ENCODE results near the gene FGGY. TPM values are rescaled to one million over a fixed set of nuclear protein-coding genes. Genes with fewer than 3 reads are reported as not detected.
A peak's percentile ranks its signal among the peaks of the same experiment; 100 is the strongest.

Gene FGGY
- total and polyA plus RNA-seq, 4 donors = 16.0 to 67.0 (median 43.4) TPM

GRCh38 chr1:59631561-59632255 is 334.8 kb downstream of the FGGY start:
- H3K9ac ChIP-seq (ENCODE audit: low read depth in 1 of 2, low read length in 2 of 2) = no peak overlapping the region
- H3K9me3 ChIP-seq (ENCODE audit: control insufficient read depth in 4 of 4, low read length in 3 of 4) = no peaks in the 10 kb centered on the region
- H3K27me3 ChIP-seq (ENCODE audit: control insufficient read depth in 4 of 4, insufficient read depth in 4 of 4, low read length in 3 of 4) = no peaks in the 10 kb centered on the region
- no peak for DNase-seq (ENCODE audit: low spot score)
- TF ChIP-seq FOXA2 (IDR thresholded peaks at IDR 0.05) = peak; percentile 80
- no peak for TF ChIP-seq CTCF (IDR thresholded peaks at IDR 0.05; ENCODE audit: low read depth, low read length, missing input control)
- TF ChIP-seq FOXA1 (IDR thresholded peaks at IDR 0.05) = peak; percentile 19
- no peak for TF ChIP-seq EGR1 (IDR thresholded peaks at IDR 0.05; ENCODE audit: low read depth in 2 of 2)
- no peak for TF ChIP-seq YY1 (IDR thresholded peaks at IDR 0.05)
- TF ChIP-seq GABPA (IDR thresholded peaks at IDR 0.05 in 1 of 2, conservative IDR thresholded peaks at IDR 0.05 in 1 of 2) = no peak
- peak in 1 of 2 donors; percentile 27 for TF ChIP-seq HNF4A (conservative IDR thresholded peaks at IDR 0.05)
- TF ChIP-seq JUND (IDR thresholded peaks at IDR 0.05) = no peak
- no peak for TF ChIP-seq HNF4G (IDR thresholded peaks at IDR 0.05)
- H3K4me3 ChIP-seq (ENCODE audit: low read depth in 1 of 3, low read length in 3 of 3) = no peak overlapping the region
- 41% methylated on average over 1 of the region's 1 CpG for WGBS
- H3K36me3 ChIP-seq (ENCODE audit: control insufficient read depth in 4 of 4, insufficient read depth in 3 of 4, low read depth in 1 of 4, low read length in 3 of 4) = peaks cover 0 to 5% (median 0%) of the 10 kb centered on the region in 4 donors
- peaks cover 0 to 8% (median 4%) of the 10 kb centered on the region in 4 donors for H3K4me1 ChIP-seq (ENCODE audit: control insufficient read depth in 4 of 4, insufficient read depth in 4 of 4, low read length in 3 of 4)
- no peak overlapping the region for H3K27ac ChIP-seq (ENCODE audit: low read depth in 1 of 2, low read length in 2 of 2)

- H3K4me1 ChIP-seq (ENCODE audit: control insufficient read depth in 4 of 4, insufficient read depth in 4 of 4, low read length in 3 of 4) = peaks cover 0 to 8% (median 4%) of the 10 kb centered on the region in 4 donors
- WGBS = 92% methylated on average over 2 of the region's 2 CpGs
Observed at GRCh38 chr1:59635097-59635496, 338.2 kb downstream of the FGGY start.

More at GRCh38 chr1:59635097-59635496, 338.2 kb downstream of the FGGY start:
- Histone ChIP-seq H3K4me3 (ENCODE audit: low read depth in 1 of 3, low read length in 3 of 3) (no peak overlapping the region), H3K36me3 (ENCODE audit: control insufficient read depth in 4 of 4, insufficient read depth in 3 of 4, low read depth in 1 of 4, low read length in 3 of 4) (peaks cover 0 to 22% (median 0%) of the 10 kb centered on the region in 4 donors), H3K9me3 (ENCODE audit: control insufficient read depth in 4 of 4, low read length in 3 of 4) (no peaks in the 10 kb centered on the region), H3K27me3 (ENCODE audit: control insufficient read depth in 4 of 4, insufficient read depth in 4 of 4, low read length in 3 of 4) (no peaks in the 10 kb centered on the region), H3K9ac (ENCODE audit: low read depth in 1 of 2, low read length in 2 of 2) (no peak overlapping the region), H3K27ac (ENCODE audit: low read depth in 1 of 2, low read length in 2 of 2) (no peak overlapping the region)
- no peak for DNase-seq (ENCODE audit: low spot score)
- TF ChIP-seq JUND (IDR thresholded peaks at IDR 0.05) (no peak), TAF1 (conservative IDR thresholded peaks at IDR 0.05) (no peak), HNF4A (conservative IDR thresholded peaks at IDR 0.05) (no peak), RAD21 (IDR thresholded peaks at IDR 0.05) (no peak), GABPA (IDR thresholded peaks at IDR 0.05 in 1 of 2, conservative IDR thresholded peaks at IDR 0.05 in 1 of 2) (no peak), HNF4G (IDR thresholded peaks at IDR 0.05) (no peak), MAX (IDR thresholded peaks at IDR 0.05) (no peak), CTCF (IDR thresholded peaks at IDR 0.05; ENCODE audit: low read depth, low read length, missing input control) (no peak)

Data from liver (tissue), 9 donors.